ENCODE data around the gene ING1.

The ING1 gene

DNA sequence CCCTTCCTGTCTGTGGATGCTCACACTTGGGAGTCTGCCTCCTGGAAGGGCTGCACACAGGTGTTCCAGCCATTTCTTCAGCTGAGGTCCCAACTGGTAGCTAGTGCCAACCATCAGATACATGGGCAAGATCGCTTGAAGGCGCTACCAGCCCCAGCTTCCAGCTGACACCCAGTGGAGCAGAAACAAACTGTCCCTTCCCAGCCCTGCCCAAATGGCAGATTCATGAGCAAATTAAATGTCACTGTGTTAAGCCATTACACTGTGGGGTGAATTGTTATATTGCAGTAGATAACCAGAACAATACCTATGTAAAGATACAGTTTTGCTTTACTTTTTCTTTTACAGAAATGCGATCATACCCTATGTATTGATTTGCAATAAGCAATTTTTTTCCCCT, 17.6 kb downstream of the ING1 start:
- no peak for DNase-seq (ENCODE audit: extremely low read depth, low read depth)
- H3K4me3 ChIP-seq (replicated peaks; ENCODE audit: low read depth, low read length): no peak overlapping the region
- TF ChIP-seq, protein P1, sequence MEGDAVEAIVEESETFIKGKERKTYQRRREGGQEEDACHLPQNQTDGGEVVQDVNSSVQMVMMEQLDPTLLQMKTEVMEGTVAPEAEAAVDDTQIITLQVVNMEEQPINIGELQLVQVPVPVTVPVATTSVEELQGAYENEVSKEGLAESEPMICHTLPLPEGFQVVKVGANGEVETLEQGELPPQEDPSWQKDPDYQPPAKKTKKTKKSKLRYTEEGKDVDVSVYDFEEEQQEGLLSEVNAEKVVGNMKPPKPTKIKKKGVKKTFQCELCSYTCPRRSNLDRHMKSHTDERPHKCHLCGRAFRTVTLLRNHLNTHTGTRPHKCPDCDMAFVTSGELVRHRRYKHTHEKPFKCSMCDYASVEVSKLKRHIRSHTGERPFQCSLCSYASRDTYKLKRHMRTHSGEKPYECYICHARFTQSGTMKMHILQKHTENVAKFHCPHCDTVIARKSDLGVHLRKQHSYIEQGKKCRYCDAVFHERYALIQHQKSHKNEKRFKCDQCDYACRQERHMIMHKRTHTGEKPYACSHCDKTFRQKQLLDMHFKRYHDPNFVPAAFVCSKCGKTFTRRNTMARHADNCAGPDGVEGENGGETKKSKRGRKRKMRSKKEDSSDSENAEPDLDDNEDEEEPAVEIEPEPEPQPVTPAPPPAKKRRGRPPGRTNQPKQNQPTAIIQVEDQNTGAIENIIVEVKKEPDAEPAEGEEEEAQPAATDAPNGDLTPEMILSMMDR (IDR thresholded peaks at IDR 0.05; ENCODE audit: low read depth, low read length, missing control alignments): no peak

DNA sequence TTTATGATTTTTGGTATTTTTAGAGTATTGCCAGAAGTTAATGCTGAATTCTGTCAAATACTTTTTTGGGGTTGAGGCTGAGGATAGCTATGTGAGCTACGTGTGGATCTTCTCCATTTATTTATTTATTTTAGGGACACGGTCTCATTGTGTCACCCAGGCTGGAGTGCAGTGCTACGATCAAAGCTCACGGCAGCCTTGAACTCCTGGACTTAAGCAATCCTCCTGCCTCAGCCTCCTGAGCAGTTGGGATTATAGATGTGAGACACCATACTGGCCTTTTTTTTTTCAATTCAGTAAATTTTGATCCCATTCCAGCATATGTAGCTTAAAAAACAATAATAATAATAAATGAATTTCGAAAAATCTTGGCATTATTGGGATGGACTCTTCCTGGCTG, 21.1 kb downstream of the ING1 start:
- H3K4me3 ChIP-seq (replicated peaks; ENCODE audit: low read depth, low read length): no peak overlapping the region
- TF ChIP-seq, protein P1 (IDR thresholded peaks at IDR 0.05; ENCODE audit: low read depth, low read length, missing control alignments): no peak
- DNase-seq (ENCODE audit: extremely low read depth, low read depth): no peak

DNA sequence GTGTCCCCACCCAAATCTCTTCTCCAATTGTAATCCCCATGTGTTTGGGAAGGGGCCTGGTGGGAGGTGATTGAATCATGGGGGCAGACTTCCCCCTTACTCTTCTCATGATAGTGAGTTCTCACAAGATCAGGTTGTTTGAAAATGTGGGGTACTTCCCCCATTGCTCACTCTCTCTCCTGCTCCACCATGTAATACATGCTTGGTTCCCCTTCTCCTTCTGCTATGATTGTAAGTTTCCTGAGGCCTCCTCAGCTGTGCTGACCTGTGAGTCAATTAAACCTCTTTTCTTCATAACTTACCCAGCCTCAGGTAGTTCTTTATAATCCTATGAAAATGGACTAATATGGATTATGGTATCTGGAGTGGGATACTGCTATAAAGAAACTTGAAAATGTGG, 24.1 kb downstream of the ING1 start:
- DNase-seq (ENCODE audit: extremely low read depth, low read depth): no peak
- no peak overlapping the region for H3K4me3 ChIP-seq (replicated peaks; ENCODE audit: low read depth, low read length)
- TF ChIP-seq, protein P1 (IDR thresholded peaks at IDR 0.05; ENCODE audit: low read depth, low read length, missing control alignments): no peak

DNA sequence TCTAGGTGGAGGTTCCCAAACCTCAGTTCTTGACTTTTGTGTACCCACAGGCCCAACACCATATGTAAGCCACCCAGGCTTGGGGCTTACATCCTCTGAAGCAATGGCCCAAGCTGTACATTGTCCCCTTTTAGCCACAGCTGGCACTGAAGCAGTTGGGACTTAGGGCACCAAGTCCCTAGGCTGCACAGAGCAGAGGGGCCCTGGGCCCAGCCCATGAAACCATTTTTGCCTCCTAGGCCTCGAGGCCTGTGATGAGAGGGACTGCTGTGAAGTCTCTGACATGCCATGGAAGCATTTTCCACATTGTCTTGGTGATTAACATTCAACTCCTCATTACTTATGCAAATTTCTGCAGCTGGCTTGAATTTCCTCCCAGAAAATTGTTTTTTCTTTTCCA, 30.2 kb downstream of the ING1 start:
- no peak overlapping the region for H3K4me3 ChIP-seq (replicated peaks; ENCODE audit: low read depth, low read length)
- TF ChIP-seq, protein P1 (IDR thresholded peaks at IDR 0.05; ENCODE audit: low read depth, low read length, missing control alignments): no peak
- no peak for DNase-seq (ENCODE audit: extremely low read depth, low read depth)

DNA sequence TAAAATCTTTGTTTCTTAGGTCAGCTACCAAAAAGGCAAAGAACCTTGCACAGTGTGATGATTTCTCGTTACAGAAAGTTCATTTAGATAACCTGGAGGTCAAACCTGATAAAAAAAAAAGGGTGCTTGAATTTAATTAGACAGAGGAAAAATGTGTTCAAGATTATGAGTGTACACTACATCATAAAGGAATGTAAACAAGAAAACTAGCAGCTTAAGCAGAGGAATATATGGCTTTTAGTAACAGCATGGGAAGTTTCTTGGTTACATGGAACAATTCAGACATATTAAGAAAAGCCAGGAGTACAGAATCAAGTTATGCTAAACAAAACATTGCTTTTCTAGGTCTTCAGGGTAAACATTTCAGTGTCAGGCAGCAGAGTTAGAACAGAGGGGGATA, 32.9 kb downstream of the ING1 start:
- TF ChIP-seq, protein P1 (IDR thresholded peaks at IDR 0.05; ENCODE audit: low read depth, low read length, missing control alignments): no peak
- H3K4me3 ChIP-seq (replicated peaks; ENCODE audit: low read depth, low read length): no peak overlapping the region
- no peak for DNase-seq (ENCODE audit: extremely low read depth, low read depth)

DNA sequence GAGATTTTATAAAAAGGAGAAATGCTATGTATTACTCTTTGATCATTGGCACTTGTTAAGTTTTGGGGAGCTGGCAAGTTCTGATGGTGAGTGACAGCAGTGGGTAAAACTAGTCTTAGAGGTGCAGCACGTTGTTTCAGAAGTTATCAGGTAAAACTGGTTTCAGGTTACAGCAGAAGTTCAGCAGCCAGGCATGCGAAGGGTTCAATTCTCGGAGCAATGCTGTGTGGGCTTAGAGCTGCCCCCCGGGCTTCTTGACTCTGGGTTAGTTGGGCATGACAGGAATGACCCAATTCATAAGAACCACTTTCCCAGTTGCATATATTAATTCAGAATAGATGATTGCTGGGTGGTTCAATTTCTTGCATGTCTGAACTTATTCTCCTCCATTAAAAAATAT, 34.8 kb downstream of the ING1 start:
- DNase-seq (ENCODE audit: extremely low read depth, low read depth): no peak
- TF ChIP-seq, protein P1 (IDR thresholded peaks at IDR 0.05; ENCODE audit: low read depth, low read length, missing control alignments): no peak
- no peak overlapping the region for H3K4me3 ChIP-seq (replicated peaks; ENCODE audit: low read depth, low read length)

DNA sequence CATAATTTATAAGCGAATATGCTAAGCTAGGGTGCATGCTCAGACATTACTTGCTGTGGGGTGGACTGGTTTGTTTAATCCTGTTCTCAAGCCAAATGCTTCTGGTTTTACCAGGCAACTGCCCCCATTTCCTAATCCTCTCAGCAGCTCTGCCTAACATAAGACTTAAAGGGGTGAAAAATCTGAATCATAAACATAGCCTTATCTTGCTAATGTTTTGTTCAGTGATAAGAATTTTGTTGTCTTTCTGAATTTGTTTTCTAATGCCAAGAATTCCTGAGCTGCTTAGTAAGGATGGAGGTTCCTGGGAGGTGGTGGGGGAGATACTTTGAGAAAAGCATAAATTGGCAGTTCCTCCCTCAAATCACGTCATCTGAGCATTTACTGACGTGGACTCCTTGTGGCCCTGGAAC, 42.7 kb downstream of the ING1 start:
- TF ChIP-seq, protein P1 (IDR thresholded peaks at IDR 0.05; ENCODE audit: low read depth, low read length, missing control alignments): no peak
- no peak for DNase-seq (ENCODE audit: extremely low read depth, low read depth)
- no peak overlapping the region for H3K4me3 ChIP-seq (replicated peaks; ENCODE audit: low read depth, low read length)
